Pancreas (tissue), 10 donors: ENCODE data around the gene FLRT3. TPM values are rescaled to one million over a fixed set of nuclear protein-coding genes. Genes with fewer than 3 reads are reported as not detected.

ENCODE experiments used
- ATAC-seq, 4 donors: fragments of 200-7000 bp; cut with Tn5 transposase; one replicate each; pipeline versions ENCODE4 v1.8.0 to v1.9.1; 2020; ENCODE audit warnings: mild to moderate bottlenecking in 4 of 4, moderate library complexity in 4 of 4
- DNase-seq, 6 donors: peaks; one replicate each; pipeline ENCODE4 v3.0.0-alpha.2; 2020
- FAIRE-seq: peaks from 2 replicates; lab custom pipeline; 2012; peaks lifted over from hg19 to GRCh38; lab: Jason Lieb, UNC
- H3K27ac ChIP-seq, 4 donors: fragments of 200-600 bp; sonication (generic); 1 replicate in 3 of 4; 2 replicates in 1 of 4; pipeline versions ENCODE4 v1.5.0 to v1.8.0; 2020
- H3K27me3 ChIP-seq, 4 donors: fragments of 200-600 bp; one replicate each; pipeline ENCODE4 v1.8.0; 2021
- H3K36me3 ChIP-seq, 3 donors: fragments of 200-600 bp; sonication (generic) in 1 of 3; one replicate each; pipeline versions ENCODE4 v1.5.0 to v1.8.0; 2020 to 2021
- H3K4me1 ChIP-seq, 3 donors: fragments of 200-600 bp; one replicate each; pipeline ENCODE4 v1.8.0; 2021
- H3K4me3 ChIP-seq, 4 donors: fragments of 200-600 bp; sonication (generic) in 2 of 4; one replicate each; pipeline versions ENCODE4 v1.5.0 to v1.8.0; 2020 to 2021
- H3K9me3 ChIP-seq, 4 donors: fragments of 200-600 bp; one replicate each; pipeline ENCODE4 v1.8.0; 2021
- CTCF ChIP-seq, 4 donors: fragments of 200-600 bp; sonication (generic) in 3 of 4; IDR thresholded peaks; one replicate each; pipeline versions ENCODE4 v1.5.0 to v1.8.0; 2021; ENCODE audit warnings: antibody characterized with exemption in 4 of 4
- WGBS, 2 donors: extraction: QIAGEN DNeasy Blood & Tissue Kit; methylation state at CpG; one replicate each; pipeline ENCODE4 v1.1.7; 2013; 5-methylcytosine and 5-hydroxymethylcytosine counted together
- intact Hi-C, 3 donors: fragments of 100-400 bp; cut with DNase I; formaldehyde crosslinking; loops; one replicate each; pipeline versions ENCODE4 v1.11.1 to v1.14.2; 2022
- polyA plus RNA-seq, 2 donors: library from polyadenylated mRNA; stranded (reverse); fragments of 200-250 nt; gene quantifications; one replicate each; pipeline ENCODE4 v1.2.3, GENCODE V29; 2013
- total RNA-seq, 6 donors: library from RNA; stranded (reverse); fragmentation: NEBNext Ultra II Directional in 4 of 6; extraction: Animal tissue kit (Norgen Biotek cat#: 25700) in 4 of 6; gene quantifications; one replicate each; pipeline versions ENCODE4 v1.2.1 to v1.2.4, GENCODE V29; 2021 to 2023
- donor health status: healthy with polysubstance abuse.
- donor health status: DM: no; HTN: no; CAD: no; lungs with moderate emphysema.
- donor health status: DM: no; HTN: no; CAD: no.
- donor health status: control.
- donor health status: control.
- donor health status: Bipolar disorder and iron deficiency.
- donor health status: DM: yes; HTN: yes; CAD: no.
- donor health status: DM: no; HTN: no; CAD: no.
- donor health status: DM: no; HTN: no; CAD: no.
- donor health status: DM: yes; HTN: yes; CAD: no.

FLRT3 gene
- total and polyA plus RNA-seq, 8 donors: 0.72 to 11.0 (median 1.2) TPM

GRCh38 chr20:14332866-14333265, 4.5 kb downstream of the FLRT3 start:
- no peaks in the 10 kb centered on the region for H3K36me3 ChIP-seq
- DNase-seq (no peak), ATAC-seq (no peak), FAIRE-seq (no peak)
- no peaks in the 10 kb centered on the region for H3K9me3 ChIP-seq
- no peaks in the 10 kb centered on the region for H3K27me3 ChIP-seq
- 84 to 92% methylated on average over 2 of the region's 2 CpGs for WGBS, 2 donors
- TF ChIP-seq CTCF (IDR thresholded peaks at IDR 0.05): no peak
- H3K4me3 ChIP-seq: no peak overlapping the region
- H3K4me1 ChIP-seq: no peaks in the 10 kb centered on the region
- no peak overlapping the region for H3K27ac ChIP-seq
- intact Hi-C loops: no loop called here

- Histone ChIP-seq H3K9me3 (no peaks in the 10 kb centered on the region), H3K36me3 (no peaks in the 10 kb centered on the region), H3K4me1 (no peaks in the 10 kb centered on the region), H3K4me3 (no peak overlapping the region), H3K27me3 (no peaks in the 10 kb centered on the region), H3K27ac (no peak overlapping the region)
- ATAC-seq (no peak), FAIRE-seq (no peak), DNase-seq (no peak)
- no peak for TF ChIP-seq CTCF (IDR thresholded peaks at IDR 0.05)
- intact Hi-C loops: no loop called here
- WGBS, 2 donors: 73 to 74% methylated on average over 6 of the region's 6 CpGs
Measured at GRCh38 chr20:14331646-14332045, 5.8 kb downstream of the FLRT3 start.

GRCh38 chr20:14319704-14320103, 17.7 kb downstream of the FLRT3 start:
- ATAC-seq (no peak), DNase-seq (no peak), FAIRE-seq (no peak)
- Histone ChIP-seq H3K36me3 (no peaks in the 10 kb centered on the region), H3K9me3 (no peaks in the 10 kb centered on the region), H3K4me1 (no peaks in the 10 kb centered on the region), H3K27ac (no peak overlapping the region), H3K27me3 (no peaks in the 10 kb centered on the region), H3K4me3 (no peak overlapping the region)
- intact Hi-C loops: no loop called here
- 84 to 93% methylated on average over 1 of the region's 1 CpG for WGBS, 2 donors
- TF ChIP-seq CTCF (IDR thresholded peaks at IDR 0.05): no peak

- Histone ChIP-seq H3K36me3 (no peaks in the 10 kb centered on the region), H3K4me1 (no peaks in the 10 kb centered on the region), H3K27ac (no peak overlapping the region), H3K9me3 (no peaks in the 10 kb centered on the region), H3K4me3 (no peak overlapping the region), H3K27me3 (no peaks in the 10 kb centered on the region)
- TF ChIP-seq CTCF (IDR thresholded peaks at IDR 0.05): no peak
- no peak for ATAC-seq
- WGBS, 2 donors: 77 to 89% methylated on average over 2 of the region's 2 CpGs
- no peak for DNase-seq
- intact Hi-C loops: no loop called here
- FAIRE-seq: no peak
Measured at GRCh38 chr20:14313341-14314020, 23.9 kb downstream of the FLRT3 start.

GRCh38 chr20:14312001-14312400, 25.4 kb downstream of the FLRT3 start:
- WGBS, 2 donors: 92 to 94% methylated on average over 2 of the region's 2 CpGs
- no peaks in the 10 kb centered on the region for H3K27me3 ChIP-seq
- intact Hi-C loops: no loop called here
- no peaks in the 10 kb centered on the region for H3K4me1 ChIP-seq
- no peak for TF ChIP-seq CTCF (IDR thresholded peaks at IDR 0.05)
- no peak overlapping the region for H3K4me3 ChIP-seq
- no peak overlapping the region for H3K27ac ChIP-seq
- no peaks in the 10 kb centered on the region for H3K36me3 ChIP-seq
- no peak for FAIRE-seq
- no peaks in the 10 kb centered on the region for H3K9me3 ChIP-seq
- DNase-seq: no peak
- ATAC-seq: no peak
